Endothelial cell of umbilical vein (primary cell): Measurements from ENCODE around the gene SELENOT. TPM values are rescaled to one million over a fixed set of nuclear protein-coding genes. Genes with fewer than 3 reads are reported as not detected.

Experiments used
- BruUV-seq: library from RNA; stranded (reverse); fragments of 400-500 nt; replicated peaks from 2 replicates; lab custom pipeline; 2021; lab: Mats Ljungman, UMichigan
- CTCF ChIA-PET: fragments of 300-600, 350-600 bp; sonication (Branson Sonifier 250); formaldehyde crosslinking; loops from one replicate; lab custom pipeline; 2021; ENCODE audit warnings: antibody characterized with exemption, inconsistent platforms; lab: Charles Lee
- POLR2A ChIA-PET: fragments of 300-600, 350-600 bp; sonication (Branson Sonifier 250); formaldehyde crosslinking; loops from one replicate; lab custom pipeline; 2021; ENCODE audit warnings: antibody characterized with exemption, inconsistent platforms; lab: Charles Lee
- DNase-seq: peaks from one replicate; pipeline ENCODE4 v3.0.0-alpha.2; 2011; ENCODE audit warnings: low read depth, low spot score
- FAIRE-seq: peaks from 2 replicates; lab custom pipeline; 2011; peaks lifted over from hg19 to GRCh38; lab: Jason Lieb, UNC
- H2AFZ ChIP-seq: 2 replicates; pipeline ENCODE4 v1.6.0; 2012; ENCODE audit warnings: low read depth, low read length, control low read depth, inconsistent platforms
- H3K27ac ChIP-seq: 2 replicates; pipeline ENCODE4 v1.5.1; 2011; ENCODE audit warnings: low read depth, mild to moderate bottlenecking, control low read depth, low read length, moderate library complexity; ENCODE audit not compliant: insufficient read depth
- H3K27me3 ChIP-seq, 2 experiments: 2 replicates each; pipeline versions ENCODE4 v1.6.0 to v1.6.1; 2011; ENCODE audit warnings: low read length in 2 of 2, mixed read lengths in 1 of 2; ENCODE audit not compliant: control insufficient read depth in 2 of 2, insufficient read depth in 2 of 2
- H3K36me3 ChIP-seq, 2 experiments: 2 replicates in 1 of 2; 3 replicates in 1 of 2; pipeline ENCODE4 v1.5.1; 2011; ENCODE audit warnings: low read length in 2 of 2, mild to moderate bottlenecking in 1 of 2, moderate library complexity in 1 of 2; ENCODE audit not compliant: control insufficient read depth in 2 of 2, insufficient read depth in 2 of 2; ENCODE audit errors: extremely low read depth in 1 of 2
- H3K4me1 ChIP-seq: 3 replicates; pipeline ENCODE4 v1.5.1; 2011; ENCODE audit warnings: mild to moderate bottlenecking, low read length; ENCODE audit not compliant: control insufficient read depth, insufficient read depth; ENCODE audit errors: extremely low read depth
- H3K4me2 ChIP-seq: 2 replicates; pipeline ENCODE4 v1.6.1; 2011; ENCODE audit warnings: low read length, control low read depth, mixed read lengths; ENCODE audit not compliant: insufficient read depth
- H3K4me3 ChIP-seq, 3 experiments: fragments of 200-600 bp in 1 of 3; sonication (generic), shearing (Covaris generic) in 1 of 3; replicated peaks in 1 of 3; 2 replicates each; pipeline ENCODE4 v1.5.1; 2011 to 2016; ENCODE audit warnings: control low read depth in 3 of 3, low read length in 3 of 3, mild to moderate bottlenecking in 2 of 3, inconsistent platforms in 1 of 3, low read depth in 1 of 3, moderate library complexity in 1 of 3; ENCODE audit not compliant: insufficient read depth in 1 of 3
- H3K79me2 ChIP-seq: 2 replicates; pipeline ENCODE4 v1.6.0; 2012; ENCODE audit warnings: low read length, inconsistent platforms; ENCODE audit not compliant: control insufficient read depth, insufficient read depth
- H3K9ac ChIP-seq: replicated peaks from 2 replicates; pipeline ENCODE3; 2011; ENCODE audit warnings: low read length, control low read depth; ENCODE audit not compliant: insufficient read depth; ENCODE audit errors: extremely low read depth
- H3K9me1 ChIP-seq: replicated peaks from 3 replicates; pipeline ENCODE4 v1.6.0; 2011; ENCODE audit warnings: mild to moderate bottlenecking, low read length; ENCODE audit not compliant: control insufficient read depth, insufficient read depth; ENCODE audit errors: extremely low read depth
- H3K9me3 ChIP-seq: replicated peaks from 2 replicates; pipeline ENCODE4 v1.5.1; 2012; ENCODE audit warnings: low read length, inconsistent platforms; ENCODE audit not compliant: control insufficient read depth, insufficient read depth
- H4K20me1 ChIP-seq: replicated peaks from 2 replicates; pipeline ENCODE3; 2011; ENCODE audit warnings: mild to moderate bottlenecking, low read length; ENCODE audit not compliant: control insufficient read depth, insufficient read depth; ENCODE audit errors: extremely low read depth
- EZH2 ChIP-seq: IDR thresholded peaks from 2 replicates; pipeline ENCODE4 v1.6.1; 2012; ENCODE audit warnings: borderline replicate concordance, low read depth, mild to moderate bottlenecking, moderate library complexity, low read length, inconsistent platforms; ENCODE audit not compliant: severe bottlenecking
- FOS ChIP-seq: IDR thresholded peaks from 2 replicates; pipeline ENCODE4 v1.6.1; 2011; ENCODE audit warnings: mild to moderate bottlenecking, low read length, moderate library complexity, borderline replicate concordance; ENCODE audit not compliant: insufficient read depth
- MYC ChIP-seq: IDR thresholded peaks from one replicate; pipeline ENCODE4 v1.6.1; 2011; ENCODE audit warnings: mild to moderate bottlenecking, low read depth, low read length
- POLR2AphosphoS5 ChIP-seq: IDR thresholded peaks from 2 replicates; pipeline ENCODE4 v1.6.1; 2012; ENCODE audit warnings: low read depth, mild to moderate bottlenecking, control low read depth, low read length, moderate library complexity; ENCODE audit not compliant: insufficient read depth
- dilution Hi-C: fragments of 300-500 bp; cut with MboI; formaldehyde crosslinking; loops from one replicate; pipeline ENCODE4 v1.15.0; 2019; ENCODE audit warnings: low sequenced_read_pairs; ENCODE audit not compliant: extremely low pct_ligation_motif_present
- intact Hi-C: fragments of 100-400 bp; cut with micrococcal nuclease; formaldehyde crosslinking; loops from one replicate; pipeline ENCODE4 v1.10.0; 2022
- polyA plus RNA-seq, 4 experiments: library from polyadenylated mRNA; depleted of rRNA in 3 of 4; stranded (reverse) in 3 of 4; unstranded in 1 of 4; fragments of >200 nt; gene quantifications; 2 replicates each; pipeline versions ENCODE4 v1.2.1 to v1.2.3, GENCODE V29; 2011 to 2012; ENCODE audit warnings: missing spikeins in 1 of 4
- total RNA-seq: library from RNA; stranded (reverse); gene quantifications from 2 replicates; pipeline ENCODE4 v1.2.3, GENCODE V29; 2021
- TF ChIP-seq, protein P1 (sequence below), 2 donors: IDR thresholded peaks; 1 replicate in 1 of 2; 2 replicates in 1 of 2; pipeline ENCODE4 v1.5.1; 2011; ENCODE audit warnings: low read length in 2 of 2, mild to moderate bottlenecking in 2 of 2, moderate library complexity in 2 of 2, control low read depth in 1 of 2, inconsistent platforms in 1 of 2, low read depth in 1 of 2; ENCODE audit not compliant: insufficient read depth in 1 of 2; ENCODE audit errors: extremely low read depth in 1 of 2
- TF ChIP-seq, protein P2 (sequence below): IDR thresholded peaks from 2 replicates; pipeline ENCODE4 v1.6.1; 2011; ENCODE audit not compliant: insufficient read depth, insufficient read length

The SELENOT gene
- total and polyA plus RNA-seq, 2 donors (not counting 3 experiments of a cell fraction or from before 2014, with no cell fraction given): 103 to 299 TPM

DNA sequence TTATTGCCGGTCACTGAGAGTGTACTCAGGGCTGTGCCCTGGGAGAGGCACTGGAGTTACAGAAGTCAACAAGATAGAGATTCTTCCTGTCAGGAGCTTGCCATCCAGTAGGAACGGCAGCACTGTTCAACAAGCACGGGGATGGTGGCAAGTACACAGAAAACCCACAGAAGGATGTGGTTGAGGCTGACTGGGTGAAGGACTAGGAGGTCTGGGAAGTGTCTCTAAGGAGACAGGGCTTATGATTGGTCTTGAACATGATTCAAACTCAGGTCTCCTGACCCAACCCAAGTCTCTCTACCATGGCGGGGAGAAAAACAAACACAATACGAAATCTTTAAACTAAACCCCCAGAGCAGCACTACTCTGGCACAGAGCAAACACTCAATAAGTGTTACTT, 63.0 kb downstream of the SELENOT start:
- H3K4me3 ChIP-seq: no peak overlapping the region
- no peak overlapping the region for H2AFZ ChIP-seq
- FAIRE-seq: no peak
- POLR2A ChIA-PET: no interaction called here
- H3K4me1 ChIP-seq: no peaks in the 10 kb centered on the region
- CTCF ChIA-PET: no interaction called here
- H3K9me1 ChIP-seq: no peaks in the 10 kb centered on the region
- intact Hi-C loops (no loop called here), dilution Hi-C loops (no loop called here)
- H3K27ac ChIP-seq: no peak overlapping the region
- H3K9ac ChIP-seq: no peak overlapping the region
- H3K27me3 ChIP-seq: peaks cover 5 to 10% of the 10 kb centered on the region in 2 experiments
- no peak for DNase-seq
- no peak overlapping the region for H3K4me2 ChIP-seq
- no peaks in the 10 kb centered on the region for H4K20me1 ChIP-seq
- H3K36me3 ChIP-seq: no peaks in the 10 kb centered on the region
- H3K9me3 ChIP-seq: no peaks in the 10 kb centered on the region
- no TSS peak for BruUV-seq
- H3K79me2 ChIP-seq: no peaks in the 10 kb centered on the region
- TF ChIP-seq, protein P1, sequence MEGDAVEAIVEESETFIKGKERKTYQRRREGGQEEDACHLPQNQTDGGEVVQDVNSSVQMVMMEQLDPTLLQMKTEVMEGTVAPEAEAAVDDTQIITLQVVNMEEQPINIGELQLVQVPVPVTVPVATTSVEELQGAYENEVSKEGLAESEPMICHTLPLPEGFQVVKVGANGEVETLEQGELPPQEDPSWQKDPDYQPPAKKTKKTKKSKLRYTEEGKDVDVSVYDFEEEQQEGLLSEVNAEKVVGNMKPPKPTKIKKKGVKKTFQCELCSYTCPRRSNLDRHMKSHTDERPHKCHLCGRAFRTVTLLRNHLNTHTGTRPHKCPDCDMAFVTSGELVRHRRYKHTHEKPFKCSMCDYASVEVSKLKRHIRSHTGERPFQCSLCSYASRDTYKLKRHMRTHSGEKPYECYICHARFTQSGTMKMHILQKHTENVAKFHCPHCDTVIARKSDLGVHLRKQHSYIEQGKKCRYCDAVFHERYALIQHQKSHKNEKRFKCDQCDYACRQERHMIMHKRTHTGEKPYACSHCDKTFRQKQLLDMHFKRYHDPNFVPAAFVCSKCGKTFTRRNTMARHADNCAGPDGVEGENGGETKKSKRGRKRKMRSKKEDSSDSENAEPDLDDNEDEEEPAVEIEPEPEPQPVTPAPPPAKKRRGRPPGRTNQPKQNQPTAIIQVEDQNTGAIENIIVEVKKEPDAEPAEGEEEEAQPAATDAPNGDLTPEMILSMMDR (IDR thresholded peaks at IDR 0.05; ENCODE audit: extremely low read depth in 1 of 2, insufficient read depth in 1 of 2, low read depth in 1 of 2, low read length in 2 of 2): no peak
- no peak for TF ChIP-seq POLR2AphosphoS5
- TF ChIP-seq, protein P2, sequence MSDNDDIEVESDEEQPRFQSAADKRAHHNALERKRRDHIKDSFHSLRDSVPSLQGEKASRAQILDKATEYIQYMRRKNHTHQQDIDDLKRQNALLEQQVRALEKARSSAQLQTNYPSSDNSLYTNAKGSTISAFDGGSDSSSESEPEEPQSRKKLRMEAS: no peak

DNA sequence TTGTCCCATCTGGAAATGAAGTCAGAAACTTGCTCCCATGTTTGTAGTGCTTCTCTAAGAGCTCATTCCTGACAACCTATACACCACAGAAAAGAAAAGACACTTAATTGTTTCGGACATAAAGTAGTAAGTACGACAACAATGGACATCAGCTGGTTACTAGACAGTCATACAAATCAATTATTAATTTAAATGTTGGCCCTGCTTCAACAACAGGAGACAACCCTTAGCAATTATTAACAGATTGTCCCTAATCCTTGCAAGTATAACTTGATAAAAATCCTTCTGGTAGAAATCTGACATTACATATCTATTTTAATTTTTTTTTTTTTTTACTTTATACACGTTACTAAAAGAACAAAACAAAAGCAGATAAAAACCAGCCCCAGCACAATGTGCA, 70.8 kb downstream of the SELENOT start:
- Histone ChIP-seq H3K27me3 (no peaks in the 10 kb centered on the region), H3K9me1 (no peaks in the 10 kb centered on the region), H3K9ac (no peak overlapping the region), H3K4me2 (no peak overlapping the region), H4K20me1 (no peaks in the 10 kb centered on the region), H3K4me3 (no peak overlapping the region), H2AFZ (no peak overlapping the region), H3K79me2 (no peaks in the 10 kb centered on the region), H3K36me3 (no peaks in the 10 kb centered on the region), H3K9me3 (no peaks in the 10 kb centered on the region), H3K27ac (no peak overlapping the region), H3K4me1 (no peaks in the 10 kb centered on the region)
- POLR2A ChIA-PET: no interaction called here
- dilution Hi-C loops: no loop called here
- no peak for FAIRE-seq
- TF ChIP-seq, protein P2: no peak
- TF ChIP-seq EZH2 (no peak), FOS (no peak), MYC (no peak)
- TF ChIP-seq, protein P1 (IDR thresholded peaks at IDR 0.05; ENCODE audit: extremely low read depth in 1 of 2, insufficient read depth in 1 of 2, low read depth in 1 of 2, low read length in 2 of 2): no peak
- CTCF ChIA-PET: no interaction called here
- no peak for DNase-seq
- no TSS peak for BruUV-seq
- intact Hi-C loops: no loop called here
